Hindlimb muscle (tissue), 1 donor: ENCODE measurements around the gene ANKS1B. TPM values are rescaled to one million over a fixed set of nuclear protein-coding genes. Genes with fewer than 3 reads are reported as not detected.

Experiments used
- DNase-seq: peaks from one replicate; pipeline ENCODE4 v3.0.0-alpha.2; 2013
- polyA plus RNA-seq: library from polyadenylated mRNA; unstranded; fragments of 120-200 nt; gene quantifications from one replicate; pipeline ENCODE4 v1.2.1, GENCODE V29; 2013; ENCODE audit not compliant: insufficient read length

ANKS1B gene
- polyA plus RNA-seq, 1 donor, result 2.2 TPM

DNA sequence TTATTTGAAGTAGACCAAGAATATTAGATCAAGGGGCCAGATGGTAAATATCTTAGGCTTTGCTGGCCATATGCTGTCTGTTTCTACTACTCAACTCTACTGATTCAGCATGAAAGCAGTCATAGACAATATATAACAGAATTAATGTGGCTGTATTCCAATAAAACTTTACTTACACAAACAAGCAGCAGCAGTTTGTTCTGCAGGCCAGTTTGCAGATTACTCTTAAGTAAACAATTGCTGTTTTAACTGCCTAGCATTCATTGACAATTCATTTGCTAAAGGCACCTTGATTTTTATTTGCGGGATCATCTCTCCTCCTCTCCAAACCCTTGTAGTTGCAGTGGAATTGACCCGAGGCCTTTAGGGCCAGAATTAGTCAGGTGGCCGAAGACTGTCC lies 431.3 kb downstream of the ANKS1B start:
- no peak for DNase-seq

GRCh38 chr12:99552022-99552421 lies 432.7 kb downstream of the ANKS1B start:
- DNase-seq, result no peak

DNA sequence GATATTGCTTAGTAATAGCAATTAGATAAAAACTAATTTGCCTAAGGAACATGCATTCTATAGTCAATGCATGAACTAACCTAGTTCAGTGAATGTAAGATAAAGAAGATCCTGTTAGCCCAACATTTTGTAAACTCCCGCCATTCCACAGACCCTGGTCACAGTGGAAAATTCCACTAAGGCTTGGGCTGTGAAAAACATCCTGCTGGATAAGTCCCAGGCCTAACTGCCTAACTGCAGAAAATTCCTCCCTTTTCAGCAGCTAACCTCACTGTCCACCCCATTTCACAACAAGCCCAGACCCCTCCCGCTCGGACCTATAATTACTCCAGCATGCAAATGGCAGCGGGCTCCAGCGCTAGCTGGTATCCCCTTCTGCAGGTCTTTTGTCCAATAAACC lies 435.1 kb downstream of the ANKS1B start:
- no peak for DNase-seq

GRCh38 chr12:99549196-99549595 lies 435.5 kb downstream of the ANKS1B start:
- no peak for DNase-seq

GRCh38 chr12:99544457-99544856 lies 440.3 kb downstream of the ANKS1B start:
- DNase-seq, result no peak

- no peak for DNase-seq
These were observed 454.8 kb downstream of the ANKS1B start for GRCh38 chr12:99529966-99530365.

- DNase-seq, result no peak
These were observed 456.3 kb downstream of the ANKS1B start for GRCh38 chr12:99528478-99528877.

GRCh38 chr12:99523853-99524252 lies 460.9 kb downstream of the ANKS1B start:
- DNase-seq, result no peak

- DNase-seq, result no peak
These were observed 462.3 kb downstream of the ANKS1B start for GRCh38 chr12:99522456-99522855.

GRCh38 chr12:99521664-99522063 lies 463.1 kb downstream of the ANKS1B start:
- DNase-seq, result no peak

GRCh38 chr12:99513066-99513465 lies 471.7 kb downstream of the ANKS1B start:
- DNase-seq, result no peak

DNA sequence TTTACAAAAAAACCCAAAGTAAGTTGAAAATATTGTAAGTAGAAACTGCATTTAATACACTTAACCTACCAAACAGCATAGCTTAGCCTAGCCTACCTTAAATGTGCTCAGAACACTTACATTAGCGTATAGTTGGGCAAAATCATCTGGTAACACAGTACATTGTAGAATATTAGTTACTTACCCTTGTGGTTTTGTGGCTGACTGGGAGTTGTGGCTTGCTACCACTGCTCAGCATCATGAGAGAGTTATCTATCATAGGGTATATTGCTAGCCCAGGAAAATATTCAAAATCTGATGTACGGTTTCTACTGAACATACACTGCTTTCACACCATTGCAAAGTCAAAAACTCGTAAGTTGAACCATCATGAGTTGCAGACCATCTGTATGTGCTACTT lies 478.9 kb downstream of the ANKS1B start:
- no peak for DNase-seq

GRCh38 chr12:99498756-99499155 lies 486.0 kb downstream of the ANKS1B start:
- DNase-seq, result no peak

DNA sequence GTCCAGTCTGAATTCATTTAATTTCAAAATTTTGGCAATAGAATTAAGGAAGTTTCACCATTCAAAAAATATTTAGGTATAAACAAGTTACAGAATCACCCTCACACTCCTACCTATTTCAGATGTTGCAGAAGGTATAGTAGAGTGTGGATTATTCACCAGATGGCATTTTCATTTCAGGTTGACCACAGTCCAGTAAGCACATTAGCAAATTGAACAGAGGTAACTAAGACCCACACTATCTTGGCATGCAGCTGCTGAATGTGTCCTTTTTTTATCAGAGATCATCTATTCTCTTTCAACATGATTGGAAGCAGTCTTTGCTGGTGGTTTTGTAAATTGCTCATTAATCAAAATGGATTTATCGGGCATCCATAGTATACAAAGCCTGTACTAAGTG lies 488.9 kb downstream of the ANKS1B start:
- no peak for DNase-seq

- no peak for DNase-seq
These were observed 491.5 kb downstream of the ANKS1B start for GRCh38 chr12:99493197-99493596.

DNA sequence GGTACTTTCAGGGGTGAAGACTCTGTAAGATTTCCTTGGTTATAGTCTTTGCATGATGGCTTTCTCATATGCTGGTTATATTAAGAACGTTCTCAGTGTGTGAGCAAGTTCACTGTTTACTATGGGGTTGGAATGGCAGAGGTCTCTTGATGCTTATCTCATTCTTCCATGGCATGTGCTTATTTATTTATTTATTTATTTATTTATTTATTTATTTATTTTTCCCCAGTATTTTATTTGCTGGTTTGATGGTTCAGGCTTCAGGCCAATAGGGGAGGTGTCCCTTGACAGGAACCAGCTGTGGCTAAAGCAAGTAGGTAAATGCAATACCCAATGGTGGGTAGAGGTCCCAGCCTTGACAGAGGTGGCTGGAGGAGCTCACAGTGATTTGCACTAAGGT lies 498.5 kb downstream of the ANKS1B start:
- DNase-seq, result no peak

- no peak for DNase-seq
These were observed 505.6 kb downstream of the ANKS1B start for GRCh38 chr12:99479149-99479548.

DNA sequence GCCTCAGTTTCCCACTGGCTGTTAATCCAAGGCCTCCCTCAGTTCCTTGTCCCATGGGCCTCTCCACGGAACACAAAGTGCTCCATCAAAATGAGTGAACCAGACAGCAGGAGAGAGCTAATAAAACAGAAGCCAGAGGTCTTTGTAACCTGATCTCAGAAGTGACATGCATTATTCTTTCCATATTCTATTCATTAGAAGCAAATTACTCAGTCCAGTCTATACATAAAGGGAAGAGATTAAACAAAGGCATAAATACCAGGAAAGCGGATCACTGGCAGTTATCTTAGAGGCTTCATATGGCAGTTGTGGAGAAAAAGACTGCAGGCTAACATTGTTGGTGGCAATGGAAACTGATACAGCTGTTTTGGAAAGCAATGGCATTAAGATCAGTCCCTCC lies 507.8 kb downstream of the ANKS1B start:
- DNase-seq, result no peak

GRCh38 chr12:99455350-99456035 lies 529.2 kb downstream of the ANKS1B start:
- DNase-seq, result no peak

GRCh38 chr12:99454539-99455172 lies 530.1 kb downstream of the ANKS1B start:
- DNase-seq, result no peak

DNA sequence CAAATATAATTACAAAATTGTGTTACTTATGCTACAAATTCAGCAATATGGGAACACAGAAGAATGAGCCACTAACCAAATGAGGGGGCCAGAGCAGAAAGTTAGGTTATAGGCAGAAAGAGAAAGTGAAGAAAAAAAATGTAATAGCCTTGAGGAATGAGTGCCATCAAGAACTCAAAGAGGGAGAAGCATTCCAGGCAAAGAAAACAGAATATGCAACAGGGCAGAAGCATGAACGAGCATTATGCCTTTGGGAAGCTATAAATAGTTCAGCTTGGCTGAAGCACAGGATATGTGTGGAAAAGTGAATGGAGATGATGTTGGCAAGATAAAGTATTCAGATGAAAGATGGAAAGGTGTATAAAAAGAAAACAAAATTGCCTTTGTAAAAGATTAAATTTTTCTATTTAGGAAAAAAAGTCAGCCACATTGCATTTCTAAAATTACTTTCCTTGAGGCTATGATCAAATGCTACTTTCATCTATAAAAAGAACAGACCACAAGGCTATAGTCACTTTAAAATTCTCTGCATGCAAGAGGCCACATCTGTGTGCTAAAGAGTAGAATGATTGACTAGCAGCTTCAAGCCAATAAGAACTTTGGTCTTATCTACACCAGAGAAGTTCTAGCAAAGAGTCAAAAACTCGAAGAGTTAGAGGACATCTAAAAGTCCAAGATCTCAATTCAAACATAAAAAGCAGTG lies 530.7 kb downstream of the ANKS1B start:
- DNase-seq, result no peak

DNA sequence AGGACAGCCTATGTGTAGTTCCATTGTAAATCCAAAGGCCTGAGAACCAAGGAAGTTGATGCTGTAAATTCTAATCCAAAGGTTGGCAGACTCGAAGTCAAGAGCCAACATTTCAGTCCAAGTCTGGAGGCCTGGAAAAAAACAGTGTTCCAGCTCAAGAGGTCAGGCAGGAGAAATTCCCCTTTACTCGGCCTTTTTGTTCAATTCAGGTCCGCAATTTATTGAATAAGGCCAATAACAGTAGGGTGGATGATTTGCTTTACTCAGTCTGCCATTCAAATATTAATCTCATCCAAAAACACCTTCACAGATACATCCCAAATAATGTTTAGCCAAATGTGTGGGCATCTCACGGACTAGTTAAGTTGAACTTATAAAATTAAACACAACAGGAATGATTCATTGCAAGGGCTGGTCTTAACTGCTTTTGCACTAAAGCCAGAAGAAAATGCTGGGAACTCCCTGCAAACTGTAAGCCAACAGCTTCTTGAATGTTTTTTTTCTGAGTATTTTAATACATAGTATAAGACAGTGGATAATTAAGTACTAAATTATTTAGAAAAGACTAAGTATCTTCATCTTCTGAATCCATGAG lies 534.6 kb downstream of the ANKS1B start:
- DNase-seq, result no peak

- no peak for DNase-seq
These were observed 539.8 kb downstream of the ANKS1B start for GRCh38 chr12:99444859-99445316.
